Measurements from ENCODE around the gene RIBC1.

DNA sequence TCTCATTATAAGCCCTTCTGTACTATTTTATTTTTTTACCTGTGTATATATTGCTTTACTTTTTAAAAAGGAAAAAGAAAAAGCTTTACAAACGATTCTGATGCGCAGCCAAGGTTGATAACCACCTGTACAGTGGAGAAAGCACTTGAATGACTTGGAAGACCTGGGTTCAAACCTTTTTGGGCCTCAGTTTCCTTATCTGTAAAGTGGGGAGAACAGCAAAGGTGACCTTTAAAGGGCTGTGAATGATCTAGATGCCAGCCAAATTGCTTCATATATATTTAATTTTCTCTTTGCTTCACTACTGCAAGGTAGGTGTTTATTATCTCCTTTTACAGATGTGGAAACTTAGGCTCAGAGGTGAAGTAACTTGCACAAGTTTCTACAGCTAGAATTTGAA, 45.2 kb upstream of the RIBC1 start:
- TF ChIP-seq, protein P1, sequence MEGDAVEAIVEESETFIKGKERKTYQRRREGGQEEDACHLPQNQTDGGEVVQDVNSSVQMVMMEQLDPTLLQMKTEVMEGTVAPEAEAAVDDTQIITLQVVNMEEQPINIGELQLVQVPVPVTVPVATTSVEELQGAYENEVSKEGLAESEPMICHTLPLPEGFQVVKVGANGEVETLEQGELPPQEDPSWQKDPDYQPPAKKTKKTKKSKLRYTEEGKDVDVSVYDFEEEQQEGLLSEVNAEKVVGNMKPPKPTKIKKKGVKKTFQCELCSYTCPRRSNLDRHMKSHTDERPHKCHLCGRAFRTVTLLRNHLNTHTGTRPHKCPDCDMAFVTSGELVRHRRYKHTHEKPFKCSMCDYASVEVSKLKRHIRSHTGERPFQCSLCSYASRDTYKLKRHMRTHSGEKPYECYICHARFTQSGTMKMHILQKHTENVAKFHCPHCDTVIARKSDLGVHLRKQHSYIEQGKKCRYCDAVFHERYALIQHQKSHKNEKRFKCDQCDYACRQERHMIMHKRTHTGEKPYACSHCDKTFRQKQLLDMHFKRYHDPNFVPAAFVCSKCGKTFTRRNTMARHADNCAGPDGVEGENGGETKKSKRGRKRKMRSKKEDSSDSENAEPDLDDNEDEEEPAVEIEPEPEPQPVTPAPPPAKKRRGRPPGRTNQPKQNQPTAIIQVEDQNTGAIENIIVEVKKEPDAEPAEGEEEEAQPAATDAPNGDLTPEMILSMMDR (IDR thresholded peaks at IDR 0.05) = no peak
- TF ChIP-seq CHD4 (IDR thresholded peaks at IDR 0.05; ENCODE audit: borderline replicate concordance) (no peak), POLR2A (IDR thresholded peaks at IDR 0.05; ENCODE audit: low read length) (no peak), ZFP36 (IDR thresholded peaks at IDR 0.05; ENCODE audit: borderline replicate concordance, partially characterized antibody) (no peak), BHLHE40 (IDR thresholded peaks at IDR 0.05; ENCODE audit: low read depth, low read length) (no peak), KDM1A (IDR thresholded peaks at IDR 0.05; ENCODE audit: low read depth) (no peak), SMC3 (IDR thresholded peaks at IDR 0.05) (no peak), RAD21 (conservative IDR thresholded peaks at IDR 0.05 in 1 of 2, IDR thresholded peaks at IDR 0.05 in 1 of 2) (no peak), TP53 (CRISPR knock-in tag; IDR thresholded peaks at IDR 0.05) (no peak), HEYL (CRISPR knock-in tag; IDR thresholded peaks at IDR 0.05) (no peak)
- TF ChIP-seq, protein P2, sequence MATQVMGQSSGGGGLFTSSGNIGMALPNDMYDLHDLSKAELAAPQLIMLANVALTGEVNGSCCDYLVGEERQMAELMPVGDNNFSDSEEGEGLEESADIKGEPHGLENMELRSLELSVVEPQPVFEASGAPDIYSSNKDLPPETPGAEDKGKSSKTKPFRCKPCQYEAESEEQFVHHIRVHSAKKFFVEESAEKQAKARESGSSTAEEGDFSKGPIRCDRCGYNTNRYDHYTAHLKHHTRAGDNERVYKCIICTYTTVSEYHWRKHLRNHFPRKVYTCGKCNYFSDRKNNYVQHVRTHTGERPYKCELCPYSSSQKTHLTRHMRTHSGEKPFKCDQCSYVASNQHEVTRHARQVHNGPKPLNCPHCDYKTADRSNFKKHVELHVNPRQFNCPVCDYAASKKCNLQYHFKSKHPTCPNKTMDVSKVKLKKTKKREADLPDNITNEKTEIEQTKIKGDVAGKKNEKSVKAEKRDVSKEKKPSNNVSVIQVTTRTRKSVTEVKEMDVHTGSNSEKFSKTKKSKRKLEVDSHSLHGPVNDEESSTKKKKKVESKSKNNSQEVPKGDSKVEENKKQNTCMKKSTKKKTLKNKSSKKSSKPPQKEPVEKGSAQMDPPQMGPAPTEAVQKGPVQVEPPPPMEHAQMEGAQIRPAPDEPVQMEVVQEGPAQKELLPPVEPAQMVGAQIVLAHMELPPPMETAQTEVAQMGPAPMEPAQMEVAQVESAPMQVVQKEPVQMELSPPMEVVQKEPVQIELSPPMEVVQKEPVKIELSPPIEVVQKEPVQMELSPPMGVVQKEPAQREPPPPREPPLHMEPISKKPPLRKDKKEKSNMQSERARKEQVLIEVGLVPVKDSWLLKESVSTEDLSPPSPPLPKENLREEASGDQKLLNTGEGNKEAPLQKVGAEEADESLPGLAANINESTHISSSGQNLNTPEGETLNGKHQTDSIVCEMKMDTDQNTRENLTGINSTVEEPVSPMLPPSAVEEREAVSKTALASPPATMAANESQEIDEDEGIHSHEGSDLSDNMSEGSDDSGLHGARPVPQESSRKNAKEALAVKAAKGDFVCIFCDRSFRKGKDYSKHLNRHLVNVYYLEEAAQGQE (IDR thresholded peaks at IDR 0.05) = no peak

Data from A549 (cell line).